ENCODE results near the gene SCFD2.

DNA sequence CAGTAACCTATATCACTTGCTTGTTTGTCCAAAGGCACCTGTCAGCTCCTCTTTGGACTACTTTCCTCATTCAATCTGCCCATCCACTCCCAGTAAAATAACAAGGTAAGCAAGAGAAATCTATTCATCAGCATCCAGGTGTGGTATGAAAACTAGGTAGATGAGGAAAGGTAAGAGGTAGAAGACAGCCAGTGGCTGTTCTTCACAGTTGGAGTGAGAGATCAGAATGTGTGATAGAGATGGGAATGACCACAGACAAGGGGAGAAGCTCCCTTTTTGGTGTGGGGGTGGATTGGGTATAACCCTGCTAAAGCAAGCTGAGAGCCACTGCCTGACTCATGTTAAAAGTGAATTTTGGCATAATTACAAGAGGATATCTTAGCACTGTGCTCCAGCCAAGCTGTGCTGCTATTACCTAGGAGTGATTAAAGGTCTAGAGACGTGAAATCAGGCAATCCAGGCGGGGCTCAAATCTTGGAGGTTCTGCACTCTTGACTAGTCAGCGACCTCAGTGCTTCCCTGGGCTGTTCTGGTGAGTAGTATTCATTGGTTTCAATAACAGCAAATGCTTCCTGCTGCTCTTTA, 531.8 kb downstream of the SCFD2 start:
- TF ChIP-seq GATA3 (IDR thresholded peaks at IDR 0.05; ENCODE audit: low read depth, low read length) (no peak), GATA2 (IDR thresholded peaks at IDR 0.05; ENCODE audit: low read depth, low read length) (no peak)

Data from SH-SY5Y (cell line).